Effector memory CD4-positive, alpha-beta T cell (primary cell): ENCODE data around the gene RPL22L1.
"Not testable (repeated sequence)": the region's sequence is repeated elsewhere in the genome, so short reads cannot be mapped to it uniquely, and the experiment has no call there.

ENCODE experiments used
- DNase-seq, 3 donors: peaks; one replicate each; pipeline ENCODE4 v3.0.0-alpha.2; 2020
- H3K27ac ChIP-seq: 2 replicates; pipeline ENCODE4 v1.7.0; 2013; ENCODE audit warnings: mild to moderate bottlenecking, low read length, moderate library complexity; ENCODE audit not compliant: insufficient read depth, poor library complexity, severe bottlenecking
- H3K27me3 ChIP-seq: replicated peaks from 2 replicates; pipeline ENCODE4 v1.7.0; 2013; ENCODE audit warnings: mild to moderate bottlenecking, low read length; ENCODE audit not compliant: insufficient read depth, control insufficient read depth, poor library complexity, severe bottlenecking
- H3K36me3 ChIP-seq: 2 replicates; pipeline ENCODE4 v1.7.0; 2013; ENCODE audit warnings: mild to moderate bottlenecking, low read length, moderate library complexity; ENCODE audit not compliant: control insufficient read depth, insufficient read depth
- H3K4me1 ChIP-seq: 2 replicates; pipeline ENCODE4 v1.7.0; 2013; ENCODE audit warnings: low read length, mild to moderate bottlenecking; ENCODE audit not compliant: control insufficient read depth, insufficient read depth, poor library complexity, severe bottlenecking
- H3K4me3 ChIP-seq: 2 replicates; pipeline ENCODE4 v1.7.0; 2013; ENCODE audit warnings: low read length, low read depth, mild to moderate bottlenecking; ENCODE audit not compliant: insufficient read depth, poor library complexity, severe bottlenecking
- H3K9me3 ChIP-seq: 2 replicates; pipeline ENCODE4 v1.7.0; 2013; ENCODE audit warnings: mild to moderate bottlenecking, low read length, moderate library complexity; ENCODE audit not compliant: control insufficient read depth

The RPL22L1 gene

DNA sequence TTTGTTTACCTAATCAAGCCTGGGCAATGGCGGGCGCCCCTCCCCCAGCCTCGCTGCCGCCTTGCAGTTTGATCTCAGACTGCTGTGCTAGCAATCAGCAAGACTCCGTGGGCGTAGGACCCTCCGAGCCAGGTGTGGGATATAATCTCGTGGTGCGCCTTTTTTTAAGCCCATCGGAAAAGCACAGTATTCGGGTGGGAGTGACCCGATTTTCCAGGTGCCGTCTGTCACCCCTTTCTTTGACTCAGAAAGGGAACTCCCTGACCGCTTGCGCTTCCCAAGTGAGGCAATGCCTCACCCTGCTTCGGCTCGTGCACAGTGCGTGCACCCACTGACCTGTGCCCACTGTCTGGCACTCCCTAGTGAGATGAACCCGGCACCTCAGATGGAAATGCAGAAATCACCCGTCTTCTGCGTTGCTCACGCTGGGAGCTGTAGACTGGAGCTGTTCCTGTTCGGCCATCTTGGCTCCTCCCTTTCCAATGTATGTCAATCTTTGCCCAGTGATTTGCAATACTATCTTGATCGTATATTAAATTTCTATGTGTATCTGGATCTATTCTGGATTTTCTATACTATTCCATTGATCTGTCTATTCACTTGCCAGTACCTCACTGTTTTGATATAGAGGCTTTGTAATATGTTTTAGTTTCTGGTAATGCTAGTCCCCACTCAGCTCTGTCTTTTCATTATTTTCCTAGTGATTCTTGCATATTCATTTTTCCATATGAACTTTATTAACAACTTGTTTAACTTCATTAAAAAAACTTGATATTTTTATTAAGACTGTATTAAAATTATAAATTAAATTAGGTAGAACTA is 14.3 kb upstream of the RPL22L1 start:
- H3K4me1 ChIP-seq, DNase-seq, H3K27ac ChIP-seq, H3K36me3 ChIP-seq, H3K27me3 ChIP-seq, H3K9me3 ChIP-seq, H3K4me3 ChIP-seq: not testable (repeated sequence)

DNA sequence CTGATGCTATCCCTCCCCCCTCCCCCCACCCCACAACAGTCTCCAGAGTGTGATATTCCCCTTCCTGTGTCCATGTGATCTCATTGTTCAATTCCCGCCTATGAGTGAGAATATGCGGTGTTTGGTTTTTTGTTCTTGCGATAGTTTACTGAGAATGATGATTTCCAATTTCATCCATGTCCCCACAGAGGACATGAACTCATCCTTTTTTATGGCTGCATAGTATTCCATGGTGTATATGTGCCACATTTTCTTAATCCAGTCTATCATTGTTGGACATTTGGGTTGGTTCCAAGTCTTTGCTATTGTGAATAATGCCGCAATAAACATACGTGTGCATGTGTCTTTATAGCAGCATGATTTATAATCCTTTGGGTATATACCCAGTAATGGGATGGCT is 8.7 kb upstream of the RPL22L1 start:
- H3K4me3 ChIP-seq, H3K27me3 ChIP-seq, H3K36me3 ChIP-seq, H3K9me3 ChIP-seq, DNase-seq, H3K4me1 ChIP-seq, H3K27ac ChIP-seq: not testable (repeated sequence)

DNA sequence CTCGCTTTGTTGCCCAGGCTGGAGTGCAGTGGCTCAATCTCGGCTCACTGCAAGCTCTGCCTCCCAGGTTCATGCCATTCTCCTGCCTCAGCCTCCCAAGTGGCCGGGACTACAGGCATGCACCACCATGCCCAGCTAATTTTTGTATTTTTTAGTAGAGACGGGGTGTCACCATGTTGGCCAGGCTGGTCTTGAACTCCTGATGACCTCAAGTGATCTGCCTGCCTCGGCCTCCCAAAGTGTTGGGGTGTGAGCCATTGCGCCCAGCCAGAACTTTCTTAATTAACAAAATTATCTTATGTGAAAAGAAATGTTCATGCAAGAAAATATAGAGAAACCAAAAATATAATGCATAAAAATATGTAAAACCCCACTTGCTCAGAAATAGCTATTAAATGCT is 7.3 kb upstream of the RPL22L1 start:
- H3K4me3 ChIP-seq, H3K36me3 ChIP-seq, DNase-seq, H3K27me3 ChIP-seq, H3K27ac ChIP-seq, H3K9me3 ChIP-seq, H3K4me1 ChIP-seq: not testable (repeated sequence)

DNA sequence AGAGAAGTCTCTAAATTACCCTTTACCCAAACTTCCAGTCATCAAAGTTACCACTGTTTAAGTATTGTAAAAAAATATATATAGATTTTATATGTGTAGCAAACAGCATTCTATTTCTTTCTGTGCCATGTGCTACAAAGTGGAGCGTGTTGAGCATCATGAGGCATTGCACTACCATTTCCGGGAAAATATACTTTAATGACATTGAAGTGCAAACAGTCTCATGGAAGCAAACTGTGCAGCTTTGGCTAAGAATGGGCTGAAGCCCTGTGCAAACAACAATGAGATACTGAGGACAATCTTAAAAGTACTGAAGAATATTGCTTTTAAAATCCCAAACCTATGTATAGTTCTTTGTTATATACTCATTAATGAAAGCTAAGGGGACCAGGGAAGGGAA is 6.5 kb upstream of the RPL22L1 start:
- no peaks in the 10 kb centered on the region for H3K9me3 ChIP-seq
- no peak overlapping the region for H3K4me3 ChIP-seq
- no peak overlapping the region for H3K27ac ChIP-seq
- no peaks in the 10 kb centered on the region for H3K27me3 ChIP-seq
- no peaks in the 10 kb centered on the region for H3K36me3 ChIP-seq
- H3K4me1 ChIP-seq: no peaks in the 10 kb centered on the region
- no peak for DNase-seq

DNA sequence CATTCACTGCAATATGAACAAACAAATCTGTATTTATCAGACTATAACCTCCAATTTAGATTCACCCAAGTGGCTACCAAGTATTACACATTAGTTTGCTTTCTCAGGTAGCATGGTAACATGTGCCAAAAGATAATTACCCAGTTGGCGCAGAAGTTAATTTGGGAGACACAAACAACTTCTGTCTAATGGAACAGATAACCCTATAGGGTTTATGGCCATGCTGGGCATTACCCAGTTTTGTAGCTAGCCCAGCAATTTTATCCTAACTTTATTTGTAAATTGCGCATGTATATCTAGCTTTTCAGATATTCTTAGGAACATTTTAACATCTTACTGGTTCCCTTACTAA is 780 bp downstream of the RPL22L1 start:
- Histone ChIP-seq H3K36me3 (peaks cover 31% of the 10 kb centered on the region), H3K9me3 (no peaks in the 10 kb centered on the region), H3K27me3 (no peaks in the 10 kb centered on the region), H3K27ac (peak overlapping the region; percentile 80), H3K4me3 (peak overlapping the region; percentile 61), H3K4me1 (peaks cover 10% of the 10 kb centered on the region)
- DNase-seq: no peak

DNA sequence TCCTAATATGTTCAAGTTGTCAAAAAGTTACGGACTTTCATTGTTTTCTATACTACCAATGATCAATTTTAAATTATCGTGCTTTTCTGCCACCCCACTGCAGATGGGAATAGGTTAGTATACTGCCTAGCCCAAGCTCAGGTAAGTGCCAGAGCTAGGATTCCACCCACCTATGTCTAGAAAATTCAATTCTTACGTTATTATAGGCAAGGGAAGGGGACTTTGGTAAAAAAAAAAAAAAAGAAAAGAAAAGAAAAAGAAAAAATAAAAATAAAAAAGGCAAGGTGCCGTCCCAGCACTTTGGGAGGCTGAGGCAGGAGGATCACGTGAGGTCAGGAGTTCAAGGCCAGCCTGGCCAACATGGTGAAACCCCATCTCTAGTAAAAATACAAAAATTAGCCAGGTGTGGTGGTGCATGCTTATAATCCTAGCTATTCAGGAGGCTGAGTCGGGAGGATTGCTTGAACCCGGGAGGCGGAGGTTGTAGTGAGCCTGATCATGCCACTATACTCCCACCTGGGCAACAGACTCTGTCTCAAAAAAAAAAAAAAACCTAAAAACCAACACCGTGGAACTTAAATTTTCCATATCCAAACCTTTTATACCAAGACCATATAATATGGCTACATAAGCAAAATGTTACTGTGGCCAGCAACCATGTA is 1.3 kb downstream of the RPL22L1 start:
- Histone ChIP-seq H3K27ac (no peak overlapping the region), H3K4me1 (peaks cover 10% of the 10 kb centered on the region), H3K27me3 (no peaks in the 10 kb centered on the region), H3K36me3 (peaks cover 31% of the 10 kb centered on the region), H3K4me3 (peak overlapping the region; percentile 61), H3K9me3 (no peaks in the 10 kb centered on the region)
- no peak for DNase-seq

DNA sequence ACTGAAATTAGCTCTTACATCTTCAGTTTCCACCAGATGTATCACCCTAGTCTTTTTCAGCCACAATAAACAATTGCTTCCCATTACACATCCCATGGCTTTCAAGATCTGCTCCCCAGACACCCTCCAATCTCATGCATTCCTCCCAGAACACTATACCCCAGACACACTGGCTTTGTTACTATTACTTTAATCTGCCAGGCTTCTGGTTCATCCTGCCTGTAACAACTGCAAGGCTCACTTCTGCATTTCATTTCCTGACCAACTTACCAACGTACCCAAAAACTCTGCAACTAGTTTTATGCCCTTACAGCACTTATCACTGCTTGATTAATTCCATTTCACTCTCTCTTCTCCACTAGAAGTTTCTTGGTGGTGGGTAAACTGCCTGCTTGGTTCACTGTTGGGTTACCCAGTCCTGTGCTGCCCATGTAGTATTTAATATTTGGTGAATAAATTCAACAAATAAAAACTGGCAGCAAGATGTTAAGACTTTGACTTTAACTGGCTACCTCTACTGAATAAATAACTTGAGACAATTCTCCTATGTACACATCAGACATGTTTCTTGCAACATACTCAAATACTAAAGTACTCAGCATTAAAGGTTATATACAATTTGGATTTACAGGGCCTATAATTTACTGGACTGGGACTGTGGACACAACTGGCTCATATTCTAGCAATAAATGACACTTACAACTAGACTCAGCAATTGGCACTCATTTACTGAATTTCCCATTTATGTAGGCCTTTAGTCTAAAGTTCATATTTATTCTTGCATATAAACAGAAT is 2.7 kb downstream of the RPL22L1 start:
- Histone ChIP-seq H3K9me3 (no peaks in the 10 kb centered on the region), H3K4me1 (peaks cover 10% of the 10 kb centered on the region), H3K27ac (peak overlapping the region; percentile 41), H3K36me3 (peaks cover 31% of the 10 kb centered on the region), H3K27me3 (no peaks in the 10 kb centered on the region), H3K4me3 (no peak overlapping the region)
- no peak for DNase-seq

DNA sequence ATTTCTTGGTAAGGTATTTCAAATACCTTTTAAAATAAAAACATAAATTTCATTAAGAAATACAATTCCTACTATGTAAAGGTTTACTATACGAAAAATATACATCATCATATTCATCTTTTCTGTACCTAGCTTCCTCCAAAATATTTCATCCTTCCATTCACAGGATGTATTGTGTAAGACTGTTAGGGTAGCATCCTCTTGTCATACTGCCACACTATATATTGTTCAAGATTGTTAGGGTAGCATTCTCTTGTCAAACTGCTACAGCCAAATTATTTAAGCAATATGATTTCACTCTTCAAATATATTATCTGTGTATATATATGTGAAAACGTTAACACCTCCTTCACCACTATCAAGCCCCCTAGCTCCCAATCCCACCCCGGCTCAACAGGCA is 3.5 kb downstream of the RPL22L1 start:
- H3K36me3 ChIP-seq: peaks cover 31% of the 10 kb centered on the region
- H3K9me3 ChIP-seq: no peaks in the 10 kb centered on the region
- DNase-seq: no peak
- H3K4me3 ChIP-seq: no peak overlapping the region
- peaks cover 10% of the 10 kb centered on the region for H3K4me1 ChIP-seq
- H3K27me3 ChIP-seq: no peaks in the 10 kb centered on the region
- H3K27ac ChIP-seq: no peak overlapping the region

DNA sequence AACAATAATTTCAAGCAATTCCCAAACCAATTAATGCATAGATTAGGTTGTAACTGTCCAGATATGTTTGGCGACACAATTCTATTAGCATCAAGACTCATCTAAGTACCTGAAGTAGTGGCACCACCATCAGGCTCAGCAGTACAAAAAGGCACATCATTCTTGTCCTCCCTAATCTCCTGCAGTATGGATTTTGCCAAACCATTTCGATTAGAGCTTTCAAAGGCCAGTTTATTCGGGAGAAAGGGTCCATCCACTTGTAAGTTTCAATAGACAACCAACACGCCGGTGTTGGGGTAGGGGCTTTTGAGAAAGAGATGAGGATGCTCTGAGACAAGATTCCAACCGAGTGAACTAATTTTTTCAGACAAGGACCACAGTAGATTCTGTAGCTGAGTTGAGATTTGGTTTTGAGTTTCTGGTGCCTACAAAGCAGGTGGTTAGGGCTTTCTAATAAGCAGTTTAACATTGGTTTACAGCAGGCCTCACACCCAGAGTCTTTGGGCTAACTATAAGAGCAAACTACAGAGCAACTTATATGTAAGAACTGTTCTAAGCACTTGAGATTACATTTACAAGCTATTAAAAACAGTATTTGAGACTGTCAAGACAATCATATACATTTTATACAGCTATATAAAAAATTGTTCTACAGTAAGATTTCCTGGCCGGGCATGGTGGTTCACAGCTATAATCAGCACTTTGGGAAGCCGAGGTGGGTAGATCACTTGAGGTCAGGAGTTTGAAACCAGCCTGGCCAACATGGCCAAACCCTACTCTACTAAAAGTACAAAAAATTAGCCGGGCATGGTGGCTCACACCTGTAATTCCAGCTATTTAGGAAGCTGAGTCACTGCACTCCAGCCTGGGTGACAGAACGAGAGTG is 4.5 kb downstream of the RPL22L1 start:
- no peak overlapping the region for H3K4me3 ChIP-seq
- H3K4me1 ChIP-seq: peaks cover 10% of the 10 kb centered on the region
- no peak overlapping the region for H3K27ac ChIP-seq
- H3K36me3 ChIP-seq: peaks cover 31% of the 10 kb centered on the region
- H3K9me3 ChIP-seq: no peaks in the 10 kb centered on the region
- DNase-seq: no peak
- H3K27me3 ChIP-seq: no peaks in the 10 kb centered on the region
